Non-pigmented ciliary epithelial cell (primary cell): ENCODE results near the gene PCID2.
"Not testable (repeated sequence)": the region's sequence is repeated elsewhere in the genome, so short reads cannot be mapped to it uniquely, and the experiment has no call there.

Experiments used
- DNase-seq: peaks from one replicate; pipeline ENCODE4 v3.0.0-alpha.2; 2010; ENCODE audit warnings: low read depth

PCID2 gene

GRCh38 chr13:113208421-113209335 lies at the start of gene PCID2:
PCID2 (minus strand) TSS chr13:113208669; CDS start chr13:113208634, 35 bp downstream.
- no peak for DNase-seq

- DNase-seq, result not testable (repeated sequence)
Measured at GRCh38 chr13:113257908-113258307, 49.4 kb upstream of the PCID2 start.

GRCh38 chr13:113252516-113253095 lies 44.1 kb upstream of the PCID2 start:
- no peak for DNase-seq

GRCh38 chr13:113245849-113246796 lies 37.7 kb upstream of the PCID2 start:
- DNase-seq, result no peak

GRCh38 chr13:113243847-113244246 lies 35.4 kb upstream of the PCID2 start:
- no peak for DNase-seq

- DNase-seq, result not testable (repeated sequence)
Measured at GRCh38 chr13:113241623-113242022, 33.2 kb upstream of the PCID2 start.

- no peak for DNase-seq
Measured at GRCh38 chr13:113239986-113240385, 31.5 kb upstream of the PCID2 start.

GRCh38 chr13:113239357-113239756 lies 30.9 kb upstream of the PCID2 start:
- DNase-seq, result no peak

- DNase-seq, result no peak
Measured at GRCh38 chr13:113238536-113238935, 30.1 kb upstream of the PCID2 start.

- no peak for DNase-seq
Measured at GRCh38 chr13:113233101-113233500, 24.6 kb upstream of the PCID2 start.

GRCh38 chr13:113232208-113233003 lies 23.9 kb upstream of the PCID2 start:
- DNase-seq, result no peak

GRCh38 chr13:113231306-113232207 lies 23.1 kb upstream of the PCID2 start:
- no peak for DNase-seq

- no peak for DNase-seq
Measured at GRCh38 chr13:113229791-113230190, 21.3 kb upstream of the PCID2 start.

GRCh38 chr13:113229161-113229560 lies 20.7 kb upstream of the PCID2 start:
- DNase-seq, result no peak

- DNase-seq, result no peak
Measured at GRCh38 chr13:113226873-113227450, 18.5 kb upstream of the PCID2 start.

GRCh38 chr13:113225515-113225914 lies 17.0 kb upstream of the PCID2 start:
- DNase-seq, result no peak

GRCh38 chr13:113224486-113224885 lies 16.0 kb upstream of the PCID2 start:
- no peak for DNase-seq

GRCh38 chr13:113223070-113223469 lies 14.6 kb upstream of the PCID2 start:
- DNase-seq, result no peak

- no peak for DNase-seq
Measured at GRCh38 chr13:113220877-113221276, 12.4 kb upstream of the PCID2 start.

- DNase-seq, result no peak
Measured at GRCh38 chr13:113220141-113220598, 11.7 kb upstream of the PCID2 start.
